Caco-2 (cell line): ENCODE measurements around the gene CCM2. TPM values are rescaled to one million over a fixed set of nuclear protein-coding genes. Genes with fewer than 3 reads are reported as not detected.

Experiments
- Bru-seq: library from RNA; stranded (reverse); fragments of 400-500 nt; gene quantifications from one replicate; lab custom pipeline; 2021; lab: Mats Ljungman, UMichigan
- BruChase-seq, 2 experiments: library from RNA; stranded (reverse); fragments of 400-500 nt; gene quantifications; one replicate each; lab custom pipeline; 2021; lab: Mats Ljungman, UMichigan
- BruUV-seq: library from RNA; stranded (reverse); fragments of 400-500 nt; replicated peaks from 2 replicates; lab custom pipeline; 2021; lab: Mats Ljungman, UMichigan
- CTCF ChIA-PET: fragments of 300-600 bp; sonication (Branson Sonifier 250); formaldehyde crosslinking; loops from one replicate; lab custom pipeline; 2022; ENCODE audit warnings: antibody characterized with exemption; lab: Charles Lee
- POLR2A ChIA-PET: fragments of 300-600 bp; sonication (Branson Sonifier 250); formaldehyde crosslinking; loops from one replicate; lab custom pipeline; 2022; ENCODE audit warnings: antibody characterized with exemption; lab: Charles Lee
- DNase-seq, 2 experiments: peaks; one replicate each; pipeline versions ENCODE4 v3.0.0 to v3.0.0-alpha.2; 2020 to 2022
- H3K27me3 ChIP-seq: replicated peaks from 2 replicates; pipeline ENCODE4 v1.6.0; 2011; ENCODE audit warnings: low read length; ENCODE audit not compliant: control insufficient read depth, insufficient read depth
- H3K36me3 ChIP-seq: 2 replicates; pipeline ENCODE4 v1.5.1; 2011; ENCODE audit warnings: low read length; ENCODE audit not compliant: control insufficient read depth, insufficient read depth
- H3K4me1 ChIP-seq: fragments of 250-450 bp; sonication (Bioruptor Pico); 2 replicates; pipeline ENCODE4 v1.5.1; 2020; ENCODE audit warnings: mild to moderate bottlenecking
- H3K4me3 ChIP-seq: 2 replicates; pipeline ENCODE4 v1.5.1; 2011; ENCODE audit warnings: low read depth, mild to moderate bottlenecking, control low read depth, low read length
- H3K9me3 ChIP-seq: fragments of 250-450 bp; sonication (Bioruptor Pico); 2 replicates; pipeline ENCODE4 v1.5.1; 2020; ENCODE audit warnings: mild to moderate bottlenecking, moderate library complexity
- H3K27ac Mint-ChIP-seq: one replicate; pipeline ENCODE4 v1.8.0; 2022; ENCODE audit warnings: mixed read lengths; ENCODE audit not compliant: unreplicated experiment
- H3K27me3 Mint-ChIP-seq: one replicate; pipeline ENCODE4 v1.8.0; 2022; ENCODE audit warnings: mixed read lengths; ENCODE audit not compliant: insufficient read depth, unreplicated experiment
- H3K36me3 Mint-ChIP-seq: one replicate; pipeline ENCODE4 v1.8.0; 2022; ENCODE audit warnings: mild to moderate bottlenecking, mixed read lengths; ENCODE audit not compliant: insufficient read depth, unreplicated experiment
- H3K4me1 Mint-ChIP-seq: one replicate; pipeline ENCODE4 v1.8.0; 2022; ENCODE audit warnings: low read depth, mixed read lengths; ENCODE audit not compliant: unreplicated experiment
- H3K4me3 Mint-ChIP-seq: one replicate; pipeline ENCODE4 v1.8.0; 2022; ENCODE audit warnings: mild to moderate bottlenecking, moderate library complexity, mixed read lengths; ENCODE audit not compliant: unreplicated experiment
- H3K9me3 Mint-ChIP-seq: one replicate; pipeline ENCODE4 v1.8.0; 2022; ENCODE audit warnings: mixed read lengths; ENCODE audit not compliant: unreplicated experiment
- CTCF ChIP-seq, 2 experiments: fragments of 200-600 bp in 1 of 2; IDR thresholded peaks; 1 replicate in 1 of 2; 2 replicates in 1 of 2; pipeline versions ENCODE4 v1.5.1 to v1.8.0; 2011 to 2022; ENCODE audit warnings: antibody characterized with exemption in 1 of 2, control low read depth in 1 of 2, inconsistent platforms in 1 of 2, low read depth in 1 of 2, low read length in 1 of 2, mild to moderate bottlenecking in 1 of 2, moderate library complexity in 1 of 2; ENCODE audit not compliant: insufficient read depth in 1 of 2, severe bottlenecking in 1 of 2, unreplicated experiment in 1 of 2
- intact Hi-C: fragments of 100-400 bp; cut with micrococcal nuclease; formaldehyde crosslinking; loops from one replicate; pipeline ENCODE4 v1.10.0; 2022; ENCODE audit not compliant: unreplicated experiment
- long read RNA-seq: library from polyadenylated mRNA; stranded (forward); transcript quantifications from one replicate; pipeline ENCODE4 v2.0.0, GENCODE V29; 2022
- total RNA-seq: library from RNA; stranded (reverse); gene quantifications from 2 replicates; pipeline ENCODE4 v1.2.3, GENCODE V29; 2022

CCM2 gene
- total RNA-seq (28.1 and 28.2 TPM in 2 replicates), Bru-seq, nascent RNA (percentile 67 among the genes with signal in this experiment), BruChase-seq, experiment 1, labeled RNA remaining after a 2-hour chase (percentile 67 among the genes with signal in this experiment), BruChase-seq, experiment 2, labeled RNA remaining after a 6-hour chase (percentile 67 among the genes with signal in this experiment)
- long read RNA-seq, transcript CCM2-201 (10 exons, 1,894 nt) = major isoform, 40 of 69 reads
- long read RNA-seq, transcript CCM2-218 (9 exons, 1,719 nt) = minor isoform, 7 of 69 reads
- long read RNA-seq, partial matches to known transcripts = 2 of 69 reads
- long read RNA-seq, other reads (novel, unspliced or antisense) = 15 of 69 reads

GRCh38 chr7:45000093-45001032 lies at the start of gene CCM2:
Gene CCM2, plus strand, starts transcription at chr7:45000201. Its CDS starts 133 bp downstream, at chr7:45000334.
- H3K4me1 ChIP-seq = peaks cover 15% of the 10 kb centered on the region
- no peak for TF ChIP-seq CTCF (IDR thresholded peaks at IDR 0.05; ENCODE audit: insufficient read depth in 1 of 2, low read depth in 1 of 2, low read length in 1 of 2, severe bottlenecking in 1 of 2, unreplicated experiment in 1 of 2)
- DNase-seq = peak in 1 of 2 experiments; percentile 54
- Mint-ChIP-seq H3K27me3 (no peaks in the 10 kb centered on the region), H3K27ac (peak within 1 kb of the TSS; percentile 95), H3K9me3 (no peaks in the 10 kb centered on the region), H3K4me3 (peak within 1 kb of the TSS; percentile 79), H3K36me3 (peaks cover 12% of the 10 kb centered on the region), H3K4me1 (peaks cover 16% of the 10 kb centered on the region)
- POLR2A ChIA-PET = interaction anchor here (0.6 to 4.1 kb wide), 20 partner anchors 14 to 1296 kb away, joined by 3 to 73 read pairs (median 6); partner anchors contain the start of genes DDX56, H2AZ2, OGDH and TBRG4
- peak within 1 kb of the TSS; percentile 78 for H3K4me3 ChIP-seq
- no peaks in the 10 kb centered on the region for H3K9me3 ChIP-seq
- no peaks in the 10 kb centered on the region for H3K36me3 ChIP-seq
- intact Hi-C loops = loop anchor here (2.0 kb wide), 1 partner anchor 110 kb away; the partner anchor contains the start of gene TBRG4
- H3K27me3 ChIP-seq = no peaks in the 10 kb centered on the region
- CTCF ChIA-PET = interaction anchor here (0.6 to 1.8 kb wide), 23 partner anchors 13 to 1751 kb away, joined by 3 to 29 read pairs (median 4); partner anchors contain the start of genes PURB and TBRG4
- BruUV-seq = TSS peak; percentile 51

GRCh38 chr7:44953156-44953555 lies 46.8 kb upstream of the CCM2 start:
- POLR2A ChIA-PET = no interaction called here

More at GRCh38 chr7:44953156-44953555, 46.8 kb upstream of the CCM2 start:
- H3K9me3 ChIP-seq = no peaks in the 10 kb centered on the region
- Mint-ChIP-seq H3K9me3 (no peaks in the 10 kb centered on the region), H3K36me3 (no peaks in the 10 kb centered on the region), H3K4me1 (no peaks in the 10 kb centered on the region), H3K27ac (no peak overlapping the region), H3K4me3 (no peak overlapping the region), H3K27me3 (peaks cover 10% of the 10 kb centered on the region)
- no TSS peak for BruUV-seq
- no peak overlapping the region for H3K4me3 ChIP-seq
- no peaks in the 10 kb centered on the region for H3K36me3 ChIP-seq
- TF ChIP-seq CTCF (IDR thresholded peaks at IDR 0.05; ENCODE audit: insufficient read depth in 1 of 2, low read depth in 1 of 2, low read length in 1 of 2, severe bottlenecking in 1 of 2, unreplicated experiment in 1 of 2) = no peak
- intact Hi-C loops = no loop called here
- DNase-seq = no peak
- CTCF ChIA-PET = no interaction called here
- no peaks in the 10 kb centered on the region for H3K27me3 ChIP-seq
- no peaks in the 10 kb centered on the region for H3K4me1 ChIP-seq
